K562 (cell line): ENCODE measurements around the gene DAPP1. TPM values are rescaled to one million over a fixed set of nuclear protein-coding genes. Genes with fewer than 3 reads are reported as not detected.

Experiments
- ATAC-seq: fragments of 200-7000 bp; cut with Tn5 transposase; 3 replicates; pipeline ENCODE4 v1.9.1; 2020; ENCODE audit warnings: moderate library complexity
- BruUV-seq: library from RNA; stranded (reverse); fragments of 400-500 nt; replicated peaks from 2 replicates; lab custom pipeline; 2021; lab: Mats Ljungman, UMichigan
- CTCF ChIA-PET: fragments of 300-600 bp; formaldehyde crosslinking; extraction: SDS; loops from one replicate; lab custom pipeline; 2021; ENCODE audit warnings: low intra/inter-chr PET ratio; lab: Yijun Ruan, JAX
- POLR2A ChIA-PET: fragments of 300-600, 350-650 bp; sonication (Branson Sonifier 250); formaldehyde crosslinking; extraction: SDS; loops from one replicate; lab custom pipeline; 2021; ENCODE audit warnings: antibody characterized with exemption, inconsistent platforms; lab: Yijun Ruan, JAX
- DNase-seq, 4 experiments: peaks; one replicate each; pipeline versions ENCODE4 v3.0.0 to v3.0.0-alpha.2; 2011 to 2018; ENCODE audit warnings: low spot score in 3 of 4, mixed read lengths in 3 of 4; ENCODE audit errors: extremely low read depth in 1 of 4
- FAIRE-seq: peaks from 2 replicates; lab custom pipeline; 2011; peaks lifted over from hg19 to GRCh38; lab: Jason Lieb, UNC
- H2AFZ ChIP-seq: 2 replicates; pipeline ENCODE4 v1.6.0; 2011; ENCODE audit warnings: low read depth, low read length, control low read depth, inconsistent platforms
- H3K27ac ChIP-seq: fragments of 200-600 bp; 3 replicates; pipeline ENCODE4 v1.8.0; 2011; ENCODE audit warnings: low read depth, mild to moderate bottlenecking, control low read depth, inconsistent platforms, low read length, moderate library complexity, mixed read lengths; ENCODE audit errors: extremely low read depth
- H3K27me3 ChIP-seq, 2 experiments: fragments of 300-600 bp in 1 of 2; 2 replicates in 1 of 2; 3 replicates in 1 of 2; pipeline versions ENCODE4 v1.6.0 to v1.8.0; 2011; ENCODE audit warnings: inconsistent platforms in 2 of 2, low read length in 2 of 2, mild to moderate bottlenecking in 1 of 2, mixed read lengths in 1 of 2, moderate library complexity in 1 of 2; ENCODE audit not compliant: control insufficient read depth in 2 of 2, insufficient read depth in 2 of 2
- H3K36me3 ChIP-seq: fragments of 300-600 bp; 3 replicates; pipeline ENCODE4 v1.8.0; 2011; ENCODE audit warnings: mild to moderate bottlenecking, low read length, inconsistent platforms; ENCODE audit not compliant: control insufficient read depth, insufficient read depth
- H3K4me1 ChIP-seq, 2 experiments: fragments of 200-600 bp in 1 of 2; replicated peaks in 1 of 2; 2 replicates in 1 of 2; 3 replicates in 1 of 2; pipeline versions ENCODE4 v1.5.1 to v1.8.0; 2011; ENCODE audit warnings: inconsistent platforms in 2 of 2, low read length in 2 of 2, mild to moderate bottlenecking in 1 of 2, mixed read lengths in 1 of 2, moderate library complexity in 1 of 2; ENCODE audit not compliant: control insufficient read depth in 2 of 2, insufficient read depth in 2 of 2
- H3K4me2 ChIP-seq: 2 replicates; pipeline ENCODE4 v1.6.1; 2011; ENCODE audit warnings: low read length, control low read depth, inconsistent platforms, mixed read lengths; ENCODE audit not compliant: insufficient read depth
- H3K4me3 ChIP-seq: fragments of 200-600 bp; sonication (generic), shearing (Covaris generic); 2 replicates; pipeline ENCODE4 v1.5.1; 2016; ENCODE audit warnings: control low read depth, inconsistent platforms
- H3K79me2 ChIP-seq: fragments of 200-600 bp; 3 replicates; pipeline ENCODE4 v1.8.0; 2011; ENCODE audit warnings: low read length, inconsistent platforms; ENCODE audit not compliant: control insufficient read depth, insufficient read depth
- H3K9ac ChIP-seq, 2 experiments: 2 replicates each; pipeline versions ENCODE4 v1.6.0 to v1.6.1; 2011; ENCODE audit warnings: low read depth in 2 of 2, low read length in 2 of 2, control low read depth in 1 of 2, inconsistent platforms in 1 of 2, mild to moderate bottlenecking in 1 of 2, mixed read lengths in 1 of 2; ENCODE audit not compliant: insufficient read depth in 1 of 2
- H3K9me1 ChIP-seq: one replicate; pipeline ENCODE4 v1.6.0; 2011; ENCODE audit warnings: inconsistent platforms, mild to moderate bottlenecking, low read length, moderate library complexity; ENCODE audit not compliant: control insufficient read depth, insufficient read depth
- H3K9me3 ChIP-seq: replicated peaks from 2 replicates; pipeline ENCODE4 v1.5.1; 2011; ENCODE audit warnings: low read depth, low read length, inconsistent platforms; ENCODE audit not compliant: control insufficient read depth, insufficient read depth
- H4K20me1 ChIP-seq: replicated peaks from 2 replicates; pipeline ENCODE4 v1.6.1; 2011; ENCODE audit warnings: low read length, inconsistent platforms, mixed read lengths; ENCODE audit not compliant: control insufficient read depth, insufficient read depth
- ESRRA ChIP-seq: fragments of 450-650 bp; IDR thresholded peaks from 2 replicates; pipeline ENCODE4 v1.6.1; 2014; ENCODE audit warnings: low read depth, mild to moderate bottlenecking, moderate library complexity, borderline replicate concordance
- GATAD2B ChIP-seq: fragments of 450-650 bp; IDR thresholded peaks from 2 replicates; pipeline ENCODE4 v1.6.1; 2017; ENCODE audit warnings: mild to moderate bottlenecking, borderline replicate concordance
- MCM7 ChIP-seq, 2 experiments: fragments of 450-650 bp; IDR thresholded peaks; 2 replicates each; pipeline ENCODE4 v1.6.1; 2016 to 2018
- ZBTB40 ChIP-seq, 2 experiments: fragments of 450-650 bp in 1 of 2; sonication (generic) in 1 of 2; formaldehyde crosslinking in 1 of 2; IDR thresholded peaks; 2 replicates each; pipeline versions ENCODE4 v1.7.1 to v1.9.0; 2016 to 2022; ENCODE audit warnings: inconsistent platforms in 1 of 2, mild to moderate bottlenecking in 1 of 2, missing genetic modification reagents in 1 of 2
- ZNF217 ChIP-seq: sonication (generic); formaldehyde crosslinking; IDR thresholded peaks from 2 replicates; pipeline ENCODE4 v1.8.0; 2022; ENCODE audit warnings: mild to moderate bottlenecking, missing genetic modification reagents
- ZNF347 ChIP-seq: fragments of 450-650 bp; formaldehyde crosslinking; IDR thresholded peaks from 2 replicates; pipeline ENCODE4 v1.4.0; 2020; ENCODE audit warnings: low read depth, mild to moderate bottlenecking, moderate library complexity
- WGBS: fragments of 100-300 bp; shearing (Covaris generic); methylation state at CpG from one replicate; pipeline ENCODE4 v1.1.6; 2016; ENCODE audit warnings: low coverage, mixed read lengths; ENCODE audit not compliant: insufficient coverage; ENCODE audit errors: missing lambda C conversion rate; 5-methylcytosine and 5-hydroxymethylcytosine counted together
- in situ Hi-C: fragments of 300-500 bp; cut with MboI; formaldehyde crosslinking; loops from 4 replicates; pipeline ENCODE4 v1.15.0; 2018; ENCODE audit warnings: inconsistent platforms, mixed read lengths
- intact Hi-C: fragments of 100-400 bp; cut with micrococcal nuclease; formaldehyde crosslinking; loops from 2 replicates; pipeline ENCODE4 v1.14.2; 2022
- polyA plus RNA-seq, 8 experiments: library from polyadenylated mRNA; depleted of rRNA in 4 of 8; stranded (reverse) in 5 of 8; unstranded in 3 of 8; fragments of >200 nt; fragmentation: Nextera tagmentation in 2 of 8; fragmentation: Illumina TruSeq in 1 of 8; extraction: Ambion mirVana in 2 of 8; extraction: Trizol in 1 of 8; gene quantifications; 2 replicates each; pipeline versions ENCODE4 v1.2.1 to v1.2.3, GENCODE V29; 2011 to 2014; ENCODE audit warnings: inconsistent platforms in 1 of 8, missing spikeins in 1 of 8
- total RNA-seq, 7 experiments: library from RNA; depleted of rRNA in 6 of 7; stranded (reverse); fragments of >200 nt in 6 of 7; fragmentation: Illumina TruSeq in 2 of 7; extraction: Trizol in 2 of 7; gene quantifications; 2 replicates each; pipeline versions ENCODE4 v1.2.1 to v1.2.3, GENCODE V29; 2011 to 2021; ENCODE audit warnings: low replicate concordance in 1 of 7

Gene DAPP1
- total and polyA plus RNA-seq, 9 of the 15 experiments (the other 6 are each of a cell fraction or from before 2014, with no cell fraction given) = 1.9 to 7.2 (median 3.6) TPM

DNA sequence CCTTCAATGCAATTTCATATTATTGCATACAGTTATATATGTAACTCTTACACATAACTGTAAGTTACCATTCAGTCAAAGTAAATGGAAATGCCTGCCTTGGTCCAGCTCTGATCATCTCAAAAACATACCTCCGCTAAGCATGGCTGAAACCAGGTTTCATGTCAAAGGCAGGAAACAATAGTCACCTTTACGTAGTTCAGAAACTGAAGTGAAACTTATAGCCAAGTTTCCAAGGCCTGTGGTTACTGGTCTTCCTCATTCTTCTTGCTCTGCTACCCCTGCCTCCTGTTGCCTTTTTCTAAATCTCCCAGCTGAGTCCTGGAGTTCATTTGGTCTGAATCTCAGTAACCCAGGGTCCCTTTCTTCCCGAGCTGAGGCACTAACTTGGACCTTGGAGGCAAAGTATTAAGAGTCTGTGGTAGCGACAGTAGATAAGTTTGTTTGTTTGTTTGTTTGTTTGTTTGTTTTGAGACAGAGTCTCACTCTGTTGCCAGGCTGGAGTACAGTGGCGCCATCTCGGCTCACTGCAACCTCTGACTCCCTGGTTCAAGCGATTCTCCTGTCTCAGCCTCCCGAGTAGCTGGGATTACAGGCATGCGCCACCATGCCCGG lies 30.8 kb downstream of the DAPP1 start:
- CTCF ChIA-PET = no interaction called here
- H3K4me2 ChIP-seq = no peak overlapping the region
- TF ChIP-seq ZBTB40 (IDR thresholded peaks at IDR 0.05) = no peak
- TF ChIP-seq ZBTB40 (CRISPR knock-in tag; IDR thresholded peaks at IDR 0.05) = no peak
- TF ChIP-seq ZNF217 (CRISPR knock-in tag) = no peak
- TF ChIP-seq ZNF347 (CRISPR knock-in tag) = no peak
- no peak for TF ChIP-seq ESRRA
- no peak for TF ChIP-seq MCM7 (IDR thresholded peaks at IDR 0.05)
- TF ChIP-seq GATAD2B = no peak

More for the DNA sequence above, 30.8 kb downstream of the DAPP1 start:
- no peak for FAIRE-seq
- H3K9me1 ChIP-seq = no peaks in the 10 kb centered on the region
- no TSS peak for BruUV-seq
- 83% methylated on average over 9 of the region's 10 CpGs for WGBS
- peaks cover 0 to 12% of the 10 kb centered on the region in 2 experiments; a peak in 2 of 5 replicates for H3K4me1 ChIP-seq
- intact Hi-C loops = no loop called here
- H3K36me3 ChIP-seq = no peaks in the 10 kb centered on the region
- in situ Hi-C loops = no loop called here
- H3K79me2 ChIP-seq = no peaks in the 10 kb centered on the region
- DNase-seq = no peak
- ATAC-seq = no peak
- no peak overlapping the region for H3K9ac ChIP-seq
- no peaks in the 10 kb centered on the region for H3K27me3 ChIP-seq
- H2AFZ ChIP-seq = peak overlapping the region; percentile 48
- no peak overlapping the region for H3K4me3 ChIP-seq
- POLR2A ChIA-PET = interaction anchor here (0.6 kb wide), 1 partner anchor 15 kb away, joined by 3 read pairs; no protein-coding TSS in a partner anchor
- H4K20me1 ChIP-seq = no peaks in the 10 kb centered on the region
- H3K27ac ChIP-seq = no peak overlapping the region
- no peaks in the 10 kb centered on the region for H3K9me3 ChIP-seq
